Measurements from ENCODE around the gene CHAD. TPM values are rescaled to one million over a fixed set of nuclear protein-coding genes. Genes with fewer than 3 reads are reported as not detected.
A peak's percentile ranks its signal among the peaks of the same experiment; 100 is the strongest.

Gene CHAD
- total RNA-seq, 1 experiment from 2014 or later = not detected

DNA sequence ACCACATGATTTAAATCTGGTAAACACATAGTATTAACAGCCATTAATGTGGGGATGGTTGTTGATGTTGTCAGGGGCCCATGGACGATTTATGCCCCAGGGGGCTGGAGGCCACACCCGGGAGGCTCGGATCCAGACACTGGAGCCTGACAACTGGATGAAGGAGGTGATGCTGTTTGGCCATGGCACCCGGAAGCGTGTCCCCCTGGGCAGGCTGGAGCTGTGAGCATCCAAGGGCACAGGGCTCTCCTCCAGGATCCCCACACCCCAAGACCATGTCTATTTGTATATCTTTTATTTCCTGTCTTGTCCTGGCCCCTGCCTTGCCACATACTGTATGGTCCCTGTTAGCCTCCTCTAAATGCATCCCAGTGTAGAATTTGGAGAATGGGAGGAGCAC, 14.6 kb upstream of the CHAD start:
- peaks cover 28% of the 10 kb centered on the region for H3K4me1 ChIP-seq (ENCODE audit: control insufficient read depth, insufficient read depth, low read length)
- H3K4me3 ChIP-seq (ENCODE audit: low read depth in 2 of 2, low read length in 2 of 2) = no peak overlapping the region
- no peak for DNase-seq (ENCODE audit: low read depth, low spot score)
- TF ChIP-seq SIN3A (IDR thresholded peaks at IDR 0.05; ENCODE audit: borderline replicate concordance, insufficient read depth, low read depth, low read length) = no peak
- TF ChIP-seq, protein P1, sequence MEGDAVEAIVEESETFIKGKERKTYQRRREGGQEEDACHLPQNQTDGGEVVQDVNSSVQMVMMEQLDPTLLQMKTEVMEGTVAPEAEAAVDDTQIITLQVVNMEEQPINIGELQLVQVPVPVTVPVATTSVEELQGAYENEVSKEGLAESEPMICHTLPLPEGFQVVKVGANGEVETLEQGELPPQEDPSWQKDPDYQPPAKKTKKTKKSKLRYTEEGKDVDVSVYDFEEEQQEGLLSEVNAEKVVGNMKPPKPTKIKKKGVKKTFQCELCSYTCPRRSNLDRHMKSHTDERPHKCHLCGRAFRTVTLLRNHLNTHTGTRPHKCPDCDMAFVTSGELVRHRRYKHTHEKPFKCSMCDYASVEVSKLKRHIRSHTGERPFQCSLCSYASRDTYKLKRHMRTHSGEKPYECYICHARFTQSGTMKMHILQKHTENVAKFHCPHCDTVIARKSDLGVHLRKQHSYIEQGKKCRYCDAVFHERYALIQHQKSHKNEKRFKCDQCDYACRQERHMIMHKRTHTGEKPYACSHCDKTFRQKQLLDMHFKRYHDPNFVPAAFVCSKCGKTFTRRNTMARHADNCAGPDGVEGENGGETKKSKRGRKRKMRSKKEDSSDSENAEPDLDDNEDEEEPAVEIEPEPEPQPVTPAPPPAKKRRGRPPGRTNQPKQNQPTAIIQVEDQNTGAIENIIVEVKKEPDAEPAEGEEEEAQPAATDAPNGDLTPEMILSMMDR (IDR thresholded peaks at IDR 0.05) = no peak
- TF ChIP-seq, protein P2, sequence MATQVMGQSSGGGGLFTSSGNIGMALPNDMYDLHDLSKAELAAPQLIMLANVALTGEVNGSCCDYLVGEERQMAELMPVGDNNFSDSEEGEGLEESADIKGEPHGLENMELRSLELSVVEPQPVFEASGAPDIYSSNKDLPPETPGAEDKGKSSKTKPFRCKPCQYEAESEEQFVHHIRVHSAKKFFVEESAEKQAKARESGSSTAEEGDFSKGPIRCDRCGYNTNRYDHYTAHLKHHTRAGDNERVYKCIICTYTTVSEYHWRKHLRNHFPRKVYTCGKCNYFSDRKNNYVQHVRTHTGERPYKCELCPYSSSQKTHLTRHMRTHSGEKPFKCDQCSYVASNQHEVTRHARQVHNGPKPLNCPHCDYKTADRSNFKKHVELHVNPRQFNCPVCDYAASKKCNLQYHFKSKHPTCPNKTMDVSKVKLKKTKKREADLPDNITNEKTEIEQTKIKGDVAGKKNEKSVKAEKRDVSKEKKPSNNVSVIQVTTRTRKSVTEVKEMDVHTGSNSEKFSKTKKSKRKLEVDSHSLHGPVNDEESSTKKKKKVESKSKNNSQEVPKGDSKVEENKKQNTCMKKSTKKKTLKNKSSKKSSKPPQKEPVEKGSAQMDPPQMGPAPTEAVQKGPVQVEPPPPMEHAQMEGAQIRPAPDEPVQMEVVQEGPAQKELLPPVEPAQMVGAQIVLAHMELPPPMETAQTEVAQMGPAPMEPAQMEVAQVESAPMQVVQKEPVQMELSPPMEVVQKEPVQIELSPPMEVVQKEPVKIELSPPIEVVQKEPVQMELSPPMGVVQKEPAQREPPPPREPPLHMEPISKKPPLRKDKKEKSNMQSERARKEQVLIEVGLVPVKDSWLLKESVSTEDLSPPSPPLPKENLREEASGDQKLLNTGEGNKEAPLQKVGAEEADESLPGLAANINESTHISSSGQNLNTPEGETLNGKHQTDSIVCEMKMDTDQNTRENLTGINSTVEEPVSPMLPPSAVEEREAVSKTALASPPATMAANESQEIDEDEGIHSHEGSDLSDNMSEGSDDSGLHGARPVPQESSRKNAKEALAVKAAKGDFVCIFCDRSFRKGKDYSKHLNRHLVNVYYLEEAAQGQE (IDR thresholded peaks at IDR 0.05; ENCODE audit: insufficient read depth in 1 of 2, low read depth in 2 of 2, low read length in 1 of 2) = no peak
- TF ChIP-seq TCF7L2 (IDR thresholded peaks at IDR 0.05; ENCODE audit: low read depth, low read length) = no peak
- no peak for TF ChIP-seq POLR2AphosphoS5 (IDR thresholded peaks at IDR 0.05; ENCODE audit: low read depth, low read length)
- H3K27me3 ChIP-seq (ENCODE audit: control insufficient read depth, insufficient read depth, low read length) = no peaks in the 10 kb centered on the region
- POLR2A ChIA-PET = no interaction called here
- CTCF ChIA-PET = interaction anchor here (0.5 to 1.4 kb wide), 3 partner anchors 13 to 462 kb away, joined by 4 to 11 read pairs (median 7); no protein-coding TSS in a partner anchor
- H3K9me3 ChIP-seq (ENCODE audit: control insufficient read depth, insufficient read depth, low read depth, low read length) = no peaks in the 10 kb centered on the region
- H3K36me3 ChIP-seq (ENCODE audit: control insufficient read depth, insufficient read depth, low read length) = no peaks in the 10 kb centered on the region
- BruUV-seq (replicated peaks) = no TSS peak
- no peak for ATAC-seq
- intact Hi-C loops (cut with micrococcal nuclease; ENCODE audit: unreplicated experiment) = loop anchor here (5.0 kb wide), 3 partner anchors 49 to 209 kb away; partner anchors contain the start of genes ABCC3 and EPN3
- in situ Hi-C loops (cut with HindIII; ENCODE audit: low pct_unique_long_range_greater_than_20kb, low sequenced_read_pairs) = no loop called here
- peak overlapping the region; percentile 74 for H3K27ac ChIP-seq (ENCODE audit: low read length)

DNA sequence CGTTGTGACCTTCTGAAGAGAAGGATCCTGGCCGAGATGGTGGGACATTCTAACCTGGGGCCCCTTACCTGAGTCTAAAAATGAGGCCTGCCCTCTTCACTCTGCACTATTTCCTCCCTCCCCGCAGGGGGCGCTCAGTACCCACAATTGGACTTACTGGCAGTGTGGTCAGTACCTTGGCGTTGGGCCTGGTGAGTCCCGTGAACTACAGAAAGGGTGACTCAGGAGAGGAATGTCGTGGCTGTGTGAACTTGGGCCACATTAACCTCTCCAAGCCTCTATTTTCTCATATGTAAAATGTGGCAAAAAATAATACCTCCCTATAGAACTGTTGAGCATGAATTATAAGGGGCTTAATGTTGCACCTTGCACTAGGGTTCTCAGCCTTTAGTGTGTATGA, 13.8 kb upstream of the CHAD start:
- no peaks in the 10 kb centered on the region for H3K36me3 ChIP-seq (ENCODE audit: control insufficient read depth, insufficient read depth, low read length)
- no peaks in the 10 kb centered on the region for H3K27me3 ChIP-seq (ENCODE audit: control insufficient read depth, insufficient read depth, low read length)
- no peak for TF ChIP-seq TCF7L2 (IDR thresholded peaks at IDR 0.05; ENCODE audit: low read depth, low read length)
- TF ChIP-seq, protein P1 (IDR thresholded peaks at IDR 0.05) = peak; percentile 96
- ChIA-PET CTCF (no interaction called here), POLR2A (no interaction called here)
- in situ Hi-C loops (cut with HindIII; ENCODE audit: low pct_unique_long_range_greater_than_20kb, low sequenced_read_pairs) (no loop called here), intact Hi-C loops (cut with micrococcal nuclease; ENCODE audit: unreplicated experiment) (loop anchor here (5.0 kb wide), 3 partner anchors 50 to 210 kb away; partner anchors contain the start of genes ABCC3 and EPN3)
- H3K27ac ChIP-seq (ENCODE audit: low read length) = peak overlapping the region; percentile 74
- peaks cover 30% of the 10 kb centered on the region for H3K4me1 ChIP-seq (ENCODE audit: control insufficient read depth, insufficient read depth, low read length)
- H3K4me3 ChIP-seq (ENCODE audit: low read depth in 2 of 2, low read length in 2 of 2) = no peak overlapping the region
- ATAC-seq (peak; percentile 72), DNase-seq (ENCODE audit: low read depth, low spot score) (peak; percentile 80)
- BruUV-seq (replicated peaks) = no TSS peak
- H3K9me3 ChIP-seq (ENCODE audit: control insufficient read depth, insufficient read depth, low read depth, low read length) = no peaks in the 10 kb centered on the region

Data from Panc1 (cell line).